K562 (cell line): ENCODE results near the gene CACNA1I. TPM values are rescaled to one million over a fixed set of nuclear protein-coding genes. Genes with fewer than 3 reads are reported as not detected.

Experiments used
- ATAC-seq: fragments of 200-7000 bp; cut with Tn5 transposase; 3 replicates; pipeline ENCODE4 v1.9.1; 2020; ENCODE audit warnings: moderate library complexity
- BruUV-seq: library from RNA; stranded (reverse); fragments of 400-500 nt; replicated peaks from 2 replicates; lab custom pipeline; 2021; lab: Mats Ljungman, UMichigan
- CTCF ChIA-PET: fragments of 300-600 bp; formaldehyde crosslinking; extraction: SDS; loops from one replicate; lab custom pipeline; 2021; ENCODE audit warnings: low intra/inter-chr PET ratio; lab: Yijun Ruan, JAX
- POLR2A ChIA-PET: fragments of 300-600, 350-650 bp; sonication (Branson Sonifier 250); formaldehyde crosslinking; extraction: SDS; loops from one replicate; lab custom pipeline; 2021; ENCODE audit warnings: antibody characterized with exemption, inconsistent platforms; lab: Yijun Ruan, JAX
- DNase-seq, 4 experiments: peaks; one replicate each; pipeline versions ENCODE4 v3.0.0 to v3.0.0-alpha.2; 2011 to 2018; ENCODE audit warnings: low spot score in 3 of 4, mixed read lengths in 3 of 4; ENCODE audit errors: extremely low read depth in 1 of 4
- FAIRE-seq: peaks from 2 replicates; lab custom pipeline; 2011; peaks lifted over from hg19 to GRCh38; lab: Jason Lieb, UNC
- H2AFZ ChIP-seq: 2 replicates; pipeline ENCODE4 v1.6.0; 2011; ENCODE audit warnings: low read depth, low read length, control low read depth, inconsistent platforms
- H3K27ac ChIP-seq: fragments of 200-600 bp; 3 replicates; pipeline ENCODE4 v1.8.0; 2011; ENCODE audit warnings: low read depth, mild to moderate bottlenecking, control low read depth, inconsistent platforms, low read length, moderate library complexity, mixed read lengths; ENCODE audit errors: extremely low read depth
- H3K27me3 ChIP-seq, 2 experiments: fragments of 300-600 bp in 1 of 2; 2 replicates in 1 of 2; 3 replicates in 1 of 2; pipeline versions ENCODE4 v1.6.0 to v1.8.0; 2011; ENCODE audit warnings: inconsistent platforms in 2 of 2, low read length in 2 of 2, mild to moderate bottlenecking in 1 of 2, mixed read lengths in 1 of 2, moderate library complexity in 1 of 2; ENCODE audit not compliant: control insufficient read depth in 2 of 2, insufficient read depth in 2 of 2
- H3K36me3 ChIP-seq: fragments of 300-600 bp; 3 replicates; pipeline ENCODE4 v1.8.0; 2011; ENCODE audit warnings: mild to moderate bottlenecking, low read length, inconsistent platforms; ENCODE audit not compliant: control insufficient read depth, insufficient read depth
- H3K4me1 ChIP-seq, 2 experiments: fragments of 200-600 bp in 1 of 2; replicated peaks in 1 of 2; 2 replicates in 1 of 2; 3 replicates in 1 of 2; pipeline versions ENCODE4 v1.5.1 to v1.8.0; 2011; ENCODE audit warnings: inconsistent platforms in 2 of 2, low read length in 2 of 2, mild to moderate bottlenecking in 1 of 2, mixed read lengths in 1 of 2, moderate library complexity in 1 of 2; ENCODE audit not compliant: control insufficient read depth in 2 of 2, insufficient read depth in 2 of 2
- H3K4me2 ChIP-seq: 2 replicates; pipeline ENCODE4 v1.6.1; 2011; ENCODE audit warnings: low read length, control low read depth, inconsistent platforms, mixed read lengths; ENCODE audit not compliant: insufficient read depth
- H3K4me3 ChIP-seq: fragments of 200-600 bp; sonication (generic), shearing (Covaris generic); 2 replicates; pipeline ENCODE4 v1.5.1; 2016; ENCODE audit warnings: control low read depth, inconsistent platforms
- H3K79me2 ChIP-seq: fragments of 200-600 bp; 3 replicates; pipeline ENCODE4 v1.8.0; 2011; ENCODE audit warnings: low read length, inconsistent platforms; ENCODE audit not compliant: control insufficient read depth, insufficient read depth
- H3K9ac ChIP-seq, 2 experiments: 2 replicates each; pipeline versions ENCODE4 v1.6.0 to v1.6.1; 2011; ENCODE audit warnings: low read depth in 2 of 2, low read length in 2 of 2, control low read depth in 1 of 2, inconsistent platforms in 1 of 2, mild to moderate bottlenecking in 1 of 2, mixed read lengths in 1 of 2; ENCODE audit not compliant: insufficient read depth in 1 of 2
- H3K9me1 ChIP-seq: one replicate; pipeline ENCODE4 v1.6.0; 2011; ENCODE audit warnings: inconsistent platforms, mild to moderate bottlenecking, low read length, moderate library complexity; ENCODE audit not compliant: control insufficient read depth, insufficient read depth
- H3K9me3 ChIP-seq: replicated peaks from 2 replicates; pipeline ENCODE4 v1.5.1; 2011; ENCODE audit warnings: low read depth, low read length, inconsistent platforms; ENCODE audit not compliant: control insufficient read depth, insufficient read depth
- H4K20me1 ChIP-seq: replicated peaks from 2 replicates; pipeline ENCODE4 v1.6.1; 2011; ENCODE audit warnings: low read length, inconsistent platforms, mixed read lengths; ENCODE audit not compliant: control insufficient read depth, insufficient read depth
- ELF1 ChIP-seq: fragments of 200-800 bp; sonication (Bioruptor generic); IDR thresholded peaks from 2 replicates; pipeline ENCODE4 v1.6.1; 2016; ENCODE audit warnings: missing genetic modification characterization, missing compliant biosample characterization
- LARP7 ChIP-seq: fragments of 450-650 bp; IDR thresholded peaks from 2 replicates; pipeline ENCODE4 v1.6.1; 2016
- MXI1 ChIP-seq: IDR thresholded peaks from 2 replicates; pipeline ENCODE4 v1.6.1; 2011; ENCODE audit warnings: low read depth, mild to moderate bottlenecking, improper control_type of control experiment, low read length
- SAP30 ChIP-seq: fragments of 200-600 bp; sonication (generic); IDR thresholded peaks from 2 replicates; pipeline ENCODE4 v1.6.1; 2012; ENCODE audit warnings: borderline replicate concordance, low read depth, mild to moderate bottlenecking, moderate library complexity, low read length, control low read depth, inconsistent platforms; ENCODE audit not compliant: insufficient read depth, poor library complexity, severe bottlenecking
- STAG1 ChIP-seq: sonication (generic); formaldehyde crosslinking; IDR thresholded peaks from 2 replicates; pipeline ENCODE4 v1.5.0; 2020; ENCODE audit warnings: missing genetic modification reagents, borderline replicate concordance
- ZNF449 ChIP-seq: fragments of 250-450 bp; sonication (Bioruptor Pico); IDR thresholded peaks from 2 replicates; pipeline ENCODE4 v1.8.0; 2022; ENCODE audit warnings: moderate library complexity, mild to moderate bottlenecking, inconsistent platforms
- WGBS: fragments of 100-300 bp; shearing (Covaris generic); methylation state at CpG from one replicate; pipeline ENCODE4 v1.1.6; 2016; ENCODE audit warnings: low coverage, mixed read lengths; ENCODE audit not compliant: insufficient coverage; ENCODE audit errors: missing lambda C conversion rate; 5-methylcytosine and 5-hydroxymethylcytosine counted together
- in situ Hi-C: fragments of 300-500 bp; cut with MboI; formaldehyde crosslinking; loops from 4 replicates; pipeline ENCODE4 v1.15.0; 2018; ENCODE audit warnings: inconsistent platforms, mixed read lengths
- intact Hi-C: fragments of 100-400 bp; cut with micrococcal nuclease; formaldehyde crosslinking; loops from 2 replicates; pipeline ENCODE4 v1.14.2; 2022
- polyA plus RNA-seq, 8 experiments: library from polyadenylated mRNA; depleted of rRNA in 4 of 8; stranded (reverse) in 5 of 8; unstranded in 3 of 8; fragments of >200 nt; fragmentation: Nextera tagmentation in 2 of 8; fragmentation: Illumina TruSeq in 1 of 8; extraction: Ambion mirVana in 2 of 8; extraction: Trizol in 1 of 8; gene quantifications; 2 replicates each; pipeline versions ENCODE4 v1.2.1 to v1.2.3, GENCODE V29; 2011 to 2014; ENCODE audit warnings: inconsistent platforms in 1 of 8, missing spikeins in 1 of 8
- total RNA-seq, 7 experiments: library from RNA; depleted of rRNA in 6 of 7; stranded (reverse); fragments of >200 nt in 6 of 7; fragmentation: Illumina TruSeq in 2 of 7; extraction: Trizol in 2 of 7; gene quantifications; 2 replicates each; pipeline versions ENCODE4 v1.2.1 to v1.2.3, GENCODE V29; 2011 to 2021; ENCODE audit warnings: low replicate concordance in 1 of 7

Gene CACNA1I
- total and polyA plus RNA-seq, 9 of the 15 experiments (the other 6 are each of a cell fraction or from before 2014, with no cell fraction given) = 0.01 to 0.79 (median 0.32) TPM; not detected in 1

- ChIA-PET POLR2A (interaction anchor here (0.6 kb wide), 2 partner anchors 12 to 215 kb away, joined by 3 read pairs; no protein-coding TSS in a partner anchor), CTCF (interaction anchor here (0.6 to 2.2 kb wide), 5 partner anchors 26 to 1365 kb away, joined by 3 to 18 read pairs (median 3); no protein-coding TSS in a partner anchor)
- peaks cover 35% of the 10 kb centered on the region for H3K79me2 ChIP-seq
- H3K4me2 ChIP-seq = peak overlapping the region; percentile 62; the same call in 1 of the 2 replicates
- DNase-seq (no peak), FAIRE-seq (no peak)
- no peaks in the 10 kb centered on the region for H3K9me3 ChIP-seq
- 73% methylated on average over 8 of the region's 12 CpGs for WGBS
- H3K9me1 ChIP-seq = no peaks in the 10 kb centered on the region
- no TSS peak for BruUV-seq
- H3K4me3 ChIP-seq = no peak overlapping the region
- in situ Hi-C loops = loop anchor here (5.0 to 10.0 kb wide), 2 partner anchors 372 to 651 kb away; no protein-coding TSS in a partner anchor
- H3K9ac ChIP-seq = peak overlapping the region; percentile 28 to 49; a peak in 3 of 4 replicates
- H3K27ac ChIP-seq = no peak overlapping the region
- H4K20me1 ChIP-seq = peaks cover 7% of the 10 kb centered on the region
- TF ChIP-seq ZNF449 (no peak), LARP7 (no peak), SAP30 (no peak), ELF1 (no peak), MXI1 (no peak), STAG1 (CRISPR knock-in tag) (no peak)
- TF ChIP-seq, all 486 proteins: peak for 0
- intact Hi-C loops = loop anchor here (5.0 kb wide), 2 partner anchors 37 to 503 kb away; no protein-coding TSS in a partner anchor
- Histone ChIP-seq H3K36me3 (peaks cover 26% of the 10 kb centered on the region), H3K27me3 (no peaks in the 10 kb centered on the region), H3K4me1 (peaks cover 21 to 46% of the 10 kb centered on the region in 2 experiments; a peak in 4 of 5 replicates), H2AFZ (peak overlapping the region; percentile 98)
- ATAC-seq = no peak
These were observed 36.5 kb upstream of the CACNA1I start for GRCh38 chr22:39534092-39534506.
